DND-41 (cell line): Measurements from ENCODE around the gene ARHGAP24.

Experiments used
- ATAC-seq: fragments of 200-7000 bp; cut with Tn5 transposase; 3 replicates; pipeline ENCODE4 v1.9.1; 2021; ENCODE audit warnings: low read depth; ENCODE audit not compliant: insufficient read depth
- DNase-seq: peaks from one replicate; pipeline ENCODE4 v3.0.0-alpha.2; 2020
- H2AFZ ChIP-seq: 2 replicates; pipeline ENCODE4 v1.6.0; 2012; ENCODE audit warnings: low read depth, low read length
- H3K27ac ChIP-seq: 2 replicates; pipeline ENCODE4 v1.5.1; 2012; ENCODE audit warnings: low read length, inconsistent platforms
- H3K27me3 ChIP-seq: fragments of 200-600 bp; sonication (generic); 2 replicates; pipeline ENCODE4 v1.6.0; 2012; ENCODE audit warnings: low read length, mild to moderate bottlenecking, inconsistent platforms; ENCODE audit not compliant: insufficient read depth, poor library complexity
- H3K36me3 ChIP-seq: 2 replicates; pipeline ENCODE4 v1.5.1; 2012; ENCODE audit warnings: low read length, inconsistent platforms; ENCODE audit not compliant: insufficient read depth
- H3K4me1 ChIP-seq: 2 replicates; pipeline ENCODE4 v1.5.1; 2012; ENCODE audit warnings: mild to moderate bottlenecking, low read length; ENCODE audit not compliant: insufficient read depth
- H3K4me2 ChIP-seq: 2 replicates; pipeline ENCODE4 v1.6.0; 2012; ENCODE audit warnings: mild to moderate bottlenecking, moderate library complexity, low read length, inconsistent platforms; ENCODE audit not compliant: insufficient read depth
- H3K4me3 ChIP-seq, 2 experiments: fragments of 200-600 bp in 1 of 2; shearing (Covaris generic) in 1 of 2; 2 replicates each; pipeline ENCODE4 v1.5.1; 2012 to 2016; ENCODE audit warnings: inconsistent platforms in 2 of 2, low read length in 2 of 2, mild to moderate bottlenecking in 2 of 2, low read depth in 1 of 2, moderate library complexity in 1 of 2
- H3K79me2 ChIP-seq: 2 replicates; pipeline ENCODE4 v1.6.0; 2012; ENCODE audit warnings: low read length, inconsistent platforms; ENCODE audit not compliant: insufficient read depth
- H3K9ac ChIP-seq: 2 replicates; pipeline ENCODE4 v1.6.0; 2012; ENCODE audit warnings: low read depth, mild to moderate bottlenecking, inconsistent platforms, low read length, moderate library complexity
- H3K9me3 ChIP-seq: 2 replicates; pipeline ENCODE4 v1.5.1; 2012; ENCODE audit warnings: low read length, moderate library complexity, mild to moderate bottlenecking, inconsistent platforms; ENCODE audit not compliant: insufficient read depth, severe bottlenecking
- H4K20me1 ChIP-seq: 2 replicates; pipeline ENCODE4 v1.6.0; 2012; ENCODE audit warnings: low read length; ENCODE audit not compliant: insufficient read depth
- CTCF ChIP-seq: IDR thresholded peaks from 2 replicates; pipeline ENCODE4 v1.5.1; 2012; ENCODE audit warnings: borderline replicate concordance, low read length, moderate library complexity, mild to moderate bottlenecking; ENCODE audit not compliant: poor library complexity, severe bottlenecking; ENCODE audit errors: extremely low read depth
- EZH2 ChIP-seq: IDR thresholded peaks from 3 replicates; pipeline ENCODE4 v1.6.1; 2012; ENCODE audit warnings: borderline replicate concordance, low read depth, mild to moderate bottlenecking, moderate library complexity, low read length, inconsistent platforms; ENCODE audit not compliant: severe bottlenecking

The ARHGAP24 gene

GRCh38 chr4:85933291-85933640 lies 458.3 kb downstream of the ARHGAP24 start:
- Histone ChIP-seq H3K9me3 (no peaks in the 10 kb centered on the region), H3K9ac (peak overlapping the region; percentile 10; the same call in 1 of the 2 replicates), H2AFZ (no peak overlapping the region), H4K20me1 (no peaks in the 10 kb centered on the region), H3K4me3 (no peak overlapping the region), H3K27me3 (no peaks in the 10 kb centered on the region), H3K4me2 (peak overlapping the region; percentile 46), H3K79me2 (no peaks in the 10 kb centered on the region), H3K36me3 (no peaks in the 10 kb centered on the region), H3K27ac (peak overlapping the region; percentile 38; the same call in 1 of the 2 replicates), H3K4me1 (peaks cover 55% of the 10 kb centered on the region)
- ATAC-seq = no peak
- no peak for DNase-seq
- TF ChIP-seq CTCF = no peak
- TF ChIP-seq EZH2 = no peak

GRCh38 chr4:85937507-85937906 lies 462.6 kb downstream of the ARHGAP24 start:
- no peak for DNase-seq
- ATAC-seq = no peak
- H3K4me3 ChIP-seq = no peak overlapping the region
- no peaks in the 10 kb centered on the region for H4K20me1 ChIP-seq
- no peak for TF ChIP-seq EZH2
- no peak for TF ChIP-seq CTCF
- H3K79me2 ChIP-seq = no peaks in the 10 kb centered on the region
- no peak overlapping the region for H2AFZ ChIP-seq
- H3K9ac ChIP-seq = no peak overlapping the region
- H3K36me3 ChIP-seq = no peaks in the 10 kb centered on the region
- H3K27ac ChIP-seq = no peak overlapping the region
- H3K4me2 ChIP-seq = no peak overlapping the region
- peaks cover 32% of the 10 kb centered on the region for H3K4me1 ChIP-seq
- H3K27me3 ChIP-seq = no peaks in the 10 kb centered on the region
- H3K9me3 ChIP-seq = no peaks in the 10 kb centered on the region

- Histone ChIP-seq H3K4me2 (no peak overlapping the region), H3K4me1 (peaks cover 29% of the 10 kb centered on the region), H3K36me3 (no peaks in the 10 kb centered on the region), H3K27me3 (no peaks in the 10 kb centered on the region), H3K79me2 (no peaks in the 10 kb centered on the region), H3K27ac (no peak overlapping the region), H3K9ac (no peak overlapping the region), H3K4me3 (no peak overlapping the region), H4K20me1 (no peaks in the 10 kb centered on the region), H3K9me3 (no peaks in the 10 kb centered on the region), H2AFZ (no peak overlapping the region)
- no peak for ATAC-seq
- DNase-seq = no peak
- no peak for TF ChIP-seq CTCF
- TF ChIP-seq EZH2 = no peak
Observed at GRCh38 chr4:85938062-85938461, 463.1 kb downstream of the ARHGAP24 start.

GRCh38 chr4:85938902-85939301 lies 464.0 kb downstream of the ARHGAP24 start:
- Histone ChIP-seq H3K27ac (no peak overlapping the region), H3K4me1 (peaks cover 21% of the 10 kb centered on the region), H3K9ac (no peak overlapping the region), H3K27me3 (no peaks in the 10 kb centered on the region), H2AFZ (no peak overlapping the region), H3K79me2 (no peaks in the 10 kb centered on the region), H4K20me1 (no peaks in the 10 kb centered on the region), H3K9me3 (no peaks in the 10 kb centered on the region), H3K4me2 (no peak overlapping the region), H3K36me3 (no peaks in the 10 kb centered on the region), H3K4me3 (no peak overlapping the region)
- no peak for ATAC-seq
- TF ChIP-seq EZH2 = no peak
- TF ChIP-seq CTCF = no peak
- no peak for DNase-seq
